ENCODE measurements around the gene SPATA31D4.

- TF ChIP-seq CTCF (IDR thresholded peaks at IDR 0.05; ENCODE audit: insufficient read depth, low read length, poor library complexity, severe bottlenecking), result no peak
- no peak for TF ChIP-seq EZH2phosphoT487 (conservative IDR thresholded peaks at IDR 0.05; ENCODE audit: low read length)
Observed at GRCh38 chr9:81981883-81982282, 53.7 kb downstream of the SPATA31D4 start.

Measured in SU-DHL-6 (cell line).